Liver (tissue), 9 donors: Measurements from ENCODE around the gene ABCC1. TPM values are rescaled to one million over a fixed set of nuclear protein-coding genes. Genes with fewer than 3 reads are reported as not detected.

Experiments
- DNase-seq: peaks from one replicate; pipeline ENCODE4 v3.0.0-alpha.2; 2017; ENCODE audit warnings: low spot score
- H3K27ac ChIP-seq, 2 donors: one replicate each; pipeline ENCODE4 v1.7.0; 2013; ENCODE audit warnings: inconsistent platforms in 2 of 2, low read length in 2 of 2, control low read depth in 1 of 2, low read depth in 1 of 2, mild to moderate bottlenecking in 1 of 2
- H3K27me3 ChIP-seq, 4 donors: one replicate each; pipeline versions ENCODE4 v1.6.1 to v1.7.0; 2013; ENCODE audit warnings: low read length in 3 of 4, inconsistent platforms in 1 of 4, mild to moderate bottlenecking in 1 of 4, moderate library complexity in 1 of 4; ENCODE audit not compliant: control insufficient read depth in 4 of 4, insufficient read depth in 4 of 4
- H3K36me3 ChIP-seq, 4 donors: one replicate each; pipeline versions ENCODE4 v1.6.1 to v1.7.0; 2013; ENCODE audit warnings: low read length in 3 of 4, mild to moderate bottlenecking in 3 of 4, low read depth in 1 of 4, moderate library complexity in 1 of 4; ENCODE audit not compliant: control insufficient read depth in 4 of 4, insufficient read depth in 3 of 4
- H3K4me1 ChIP-seq, 4 donors: one replicate each; pipeline versions ENCODE4 v1.6.1 to v1.7.0; 2013; ENCODE audit warnings: low read length in 3 of 4, mild to moderate bottlenecking in 3 of 4, moderate library complexity in 1 of 4; ENCODE audit not compliant: control insufficient read depth in 4 of 4, insufficient read depth in 4 of 4
- H3K4me3 ChIP-seq, 3 donors: one replicate each; pipeline versions ENCODE4 v1.6.1 to v1.7.0; 2013; ENCODE audit warnings: low read length in 3 of 3, control low read depth in 1 of 3, low read depth in 1 of 3, mild to moderate bottlenecking in 1 of 3
- H3K9ac ChIP-seq, 2 donors: one replicate each; pipeline ENCODE4 v1.7.0; 2013; ENCODE audit warnings: low read length in 2 of 2, mild to moderate bottlenecking in 2 of 2, moderate library complexity in 2 of 2, control low read depth in 1 of 2, low read depth in 1 of 2
- H3K9me3 ChIP-seq, 4 donors: one replicate each; pipeline versions ENCODE4 v1.6.1 to v1.7.0; 2013; ENCODE audit warnings: low read length in 3 of 4; ENCODE audit not compliant: control insufficient read depth in 4 of 4
- ATF3 ChIP-seq: IDR thresholded peaks from 2 replicates; pipeline ENCODE4 v1.6.1; 2016; ENCODE audit warnings: antibody characterized with exemption
- CTCF ChIP-seq: fragments of 150-350 bp; IDR thresholded peaks from 2 replicates; pipeline ENCODE4 v1.5.1; 2017; ENCODE audit warnings: improper control_type of control experiment, low read depth, low read length; ENCODE audit not compliant: missing input control
- EGR1 ChIP-seq, 2 donors: IDR thresholded peaks; 2 replicates each; pipeline ENCODE4 v1.6.1; 2016 to 2018; ENCODE audit warnings: antibody characterized with exemption in 2 of 2, low read depth in 2 of 2
- FOXA1 ChIP-seq: IDR thresholded peaks from 2 replicates; pipeline ENCODE4 v1.6.1; 2016; ENCODE audit warnings: antibody characterized with exemption
- HNF4A ChIP-seq, 2 donors: conservative IDR thresholded peaks; 2 replicates each; pipeline ENCODE4 v1.6.1; 2016; ENCODE audit warnings: antibody characterized with exemption in 2 of 2, mild to moderate bottlenecking in 2 of 2
- HNF4G ChIP-seq: IDR thresholded peaks from 2 replicates; pipeline ENCODE4 v1.6.1; 2016; ENCODE audit warnings: antibody characterized with exemption
- JUND ChIP-seq, 2 donors: IDR thresholded peaks; 2 replicates each; pipeline ENCODE4 v1.6.1; 2016; ENCODE audit warnings: antibody characterized with exemption in 2 of 2
- MAX ChIP-seq: IDR thresholded peaks from 2 replicates; pipeline ENCODE4 v1.6.1; 2016; ENCODE audit warnings: antibody characterized with exemption
- NR2F2 ChIP-seq: IDR thresholded peaks from 2 replicates; pipeline ENCODE4 v1.6.1; 2016; ENCODE audit warnings: antibody characterized with exemption
- REST ChIP-seq: IDR thresholded peaks from 2 replicates; pipeline ENCODE4 v1.6.1; 2016; ENCODE audit warnings: antibody characterized with exemption, mild to moderate bottlenecking
- RXRA ChIP-seq, 2 donors: IDR thresholded peaks; 2 replicates each; pipeline ENCODE4 v1.6.1; 2017 to 2018; ENCODE audit warnings: antibody characterized with exemption in 2 of 2, mild to moderate bottlenecking in 1 of 2
- TAF1 ChIP-seq: conservative IDR thresholded peaks from 2 replicates; pipeline ENCODE4 v1.6.1; 2016; ENCODE audit warnings: antibody characterized with exemption, mild to moderate bottlenecking
- WGBS: extraction: QIAGEN DNeasy Blood & Tissue Kit; methylation state at CpG from one replicate; pipeline ENCODE4 v1.1.7; 2013; 5-methylcytosine and 5-hydroxymethylcytosine counted together
- polyA plus RNA-seq, 2 donors: library from polyadenylated mRNA; stranded (reverse) in 1 of 2; unstranded in 1 of 2; fragments of 200-250 nt in 1 of 2; fragments of >200 nt in 1 of 2; fragmentation: Nextera tagmentation in 1 of 2; extraction: Ambion mirVana in 1 of 2; gene quantifications; one replicate each; pipeline versions ENCODE4 v1.2.1 to v1.2.3, GENCODE V29; 2013 to 2015
- total RNA-seq, 2 donors: library from RNA; depleted of rRNA; stranded (reverse); fragments of >200 nt; gene quantifications; one replicate each; pipeline ENCODE4 v1.2.3, GENCODE V29; 2014
- donor health status: healthy.
- donor health status: healthy.
- donor health status: healthy.
- donor health status: healthy.
- donor health status: healthy.

ABCC1 gene
- total and polyA plus RNA-seq, 4 donors, result 0.85 to 7.7 (median 4.2) TPM

- Histone ChIP-seq H3K9me3 (peaks cover 1 to 7% (median 4%) of the 10 kb centered on the region in 4 donors), H3K4me3 (no peak overlapping the region), H3K27ac (no peak overlapping the region), H3K27me3 (peaks cover 0 to 2% (median 0%) of the 10 kb centered on the region in 4 donors), H3K4me1 (no peaks in the 10 kb centered on the region), H3K9ac (no peak overlapping the region), H3K36me3 (no peaks in the 10 kb centered on the region)
- TF ChIP-seq JUND (IDR thresholded peaks at IDR 0.05) (no peak), HNF4G (no peak), ATF3 (no peak), NR2F2 (no peak), MAX (no peak), EGR1 (IDR thresholded peaks at IDR 0.05; ENCODE audit: low read depth in 2 of 2) (no peak), TAF1 (no peak), HNF4A (conservative IDR thresholded peaks at IDR 0.05) (no peak)
- 91% methylated on average over 5 of the region's 5 CpGs for WGBS
- DNase-seq, result no peak
Measured at GRCh38 chr16:15973421-15973820, 24.0 kb downstream of the ABCC1 start.

GRCh38 chr16:15974057-15974456, 24.6 kb downstream of the ABCC1 start:
- no peak overlapping the region for H3K9ac ChIP-seq
- WGBS, result 64% methylated on average over 2 of the region's 2 CpGs
- no peaks in the 10 kb centered on the region for H3K4me1 ChIP-seq
- TF ChIP-seq EGR1 (IDR thresholded peaks at IDR 0.05; ENCODE audit: low read depth in 2 of 2), result no peak
- no peak for TF ChIP-seq MAX
- TF ChIP-seq REST, result no peak
- TF ChIP-seq FOXA1, result no peak
- no peak for TF ChIP-seq CTCF
- no peak for TF ChIP-seq HNF4G
- TF ChIP-seq NR2F2, result no peak
- TF ChIP-seq RXRA (IDR thresholded peaks at IDR 0.05), result no peak
- DNase-seq, result no peak
- H3K27me3 ChIP-seq, result peaks cover 0 to 2% (median 0%) of the 10 kb centered on the region in 4 donors
- peaks cover 1 to 7% (median 4%) of the 10 kb centered on the region in 4 donors for H3K9me3 ChIP-seq
- no peaks in the 10 kb centered on the region for H3K36me3 ChIP-seq
- H3K27ac ChIP-seq, result no peak overlapping the region
- H3K4me3 ChIP-seq, result no peak overlapping the region
